ENCODE measurements around the gene TMOD4.
"Not testable (repeated sequence)": the region's sequence is repeated elsewhere in the genome, so short reads cannot be mapped to it uniquely, and the experiment has no call there.

The TMOD4 gene

DNA sequence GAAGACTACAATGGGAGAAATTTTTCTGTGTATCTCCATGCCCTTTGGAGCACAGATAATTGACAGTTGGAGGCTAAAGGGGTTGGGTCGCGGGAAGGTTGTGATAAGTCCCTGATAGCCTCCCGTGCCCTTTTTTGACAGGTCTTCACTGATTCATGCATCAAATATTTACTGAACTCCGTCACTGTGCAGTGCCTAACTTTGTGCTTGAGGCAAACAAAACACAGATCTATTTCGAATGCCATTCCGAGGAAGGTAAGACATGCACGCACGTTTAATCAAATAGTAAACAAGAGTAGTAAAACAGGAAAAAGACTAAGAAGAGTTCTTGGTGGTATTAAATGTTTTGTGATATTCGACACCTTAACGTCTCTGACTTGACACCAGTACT, 22.1 kb upstream of the TMOD4 start:
- H3K9ac ChIP-seq, result peak overlapping the region; percentile 89
- peak overlapping the region; percentile 83 for H3K4me2 ChIP-seq

DNA sequence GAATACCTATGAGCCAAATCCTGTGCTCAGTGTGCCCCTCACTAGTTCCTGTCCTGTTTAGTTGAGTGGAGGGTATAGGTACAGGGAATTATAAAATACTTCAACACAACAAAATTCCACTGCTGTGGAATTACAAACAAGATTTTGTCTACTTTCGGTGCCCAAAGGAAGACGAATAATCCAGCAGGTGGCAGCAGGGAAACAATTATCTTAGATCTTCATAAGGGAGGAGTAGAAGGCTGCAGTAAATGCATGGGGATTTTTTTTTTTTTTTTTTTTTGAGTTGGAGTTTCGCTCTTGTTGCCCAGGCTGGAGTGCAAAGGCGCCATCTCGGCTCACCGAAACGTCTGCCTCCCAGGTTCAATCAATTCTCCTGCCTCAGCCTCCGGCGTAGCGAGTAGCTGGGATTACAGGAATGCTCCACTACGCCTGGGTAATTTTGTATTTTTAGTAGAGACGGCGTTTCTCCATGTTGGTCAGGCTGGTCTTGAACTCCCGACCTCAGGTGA, 20.6 kb upstream of the TMOD4 start:
- Histone ChIP-seq H3K4me3 (no peak overlapping the region), H3K4me2 (no peak overlapping the region), H4K20me1 (peaks cover 19% of the 10 kb centered on the region), H3K9me3 (no peaks in the 10 kb centered on the region), H3K27me3 (no peaks in the 10 kb centered on the region), H3K36me3 (0 out of 2 replicates have a peak, but pooled peaks cover 5% of the 10 kb centered on the region), H3K27ac (no peak overlapping the region), H3K9ac (no peak overlapping the region), H3K4me1 (peaks cover 31% of the 10 kb centered on the region)
- no peak for TF ChIP-seq Cebpa-rat (IDR thresholded peaks at IDR 0.05)

More for the DNA sequence above, 22.1 kb upstream of the TMOD4 start:
- Histone ChIP-seq H3K9me3 (no peaks in the 10 kb centered on the region), H3K4me3 (peak overlapping the region; percentile 83), H3K27ac (peak overlapping the region; percentile 31; the same call in 1 of the 2 replicates), H4K20me1 (peaks cover 34% of the 10 kb centered on the region), H3K4me1 (peaks cover 44% of the 10 kb centered on the region), H3K36me3 (peaks cover 17% of the 10 kb centered on the region), H3K27me3 (no peaks in the 10 kb centered on the region)
- no peak for TF ChIP-seq Cebpa-rat (IDR thresholded peaks at IDR 0.05)

DNA sequence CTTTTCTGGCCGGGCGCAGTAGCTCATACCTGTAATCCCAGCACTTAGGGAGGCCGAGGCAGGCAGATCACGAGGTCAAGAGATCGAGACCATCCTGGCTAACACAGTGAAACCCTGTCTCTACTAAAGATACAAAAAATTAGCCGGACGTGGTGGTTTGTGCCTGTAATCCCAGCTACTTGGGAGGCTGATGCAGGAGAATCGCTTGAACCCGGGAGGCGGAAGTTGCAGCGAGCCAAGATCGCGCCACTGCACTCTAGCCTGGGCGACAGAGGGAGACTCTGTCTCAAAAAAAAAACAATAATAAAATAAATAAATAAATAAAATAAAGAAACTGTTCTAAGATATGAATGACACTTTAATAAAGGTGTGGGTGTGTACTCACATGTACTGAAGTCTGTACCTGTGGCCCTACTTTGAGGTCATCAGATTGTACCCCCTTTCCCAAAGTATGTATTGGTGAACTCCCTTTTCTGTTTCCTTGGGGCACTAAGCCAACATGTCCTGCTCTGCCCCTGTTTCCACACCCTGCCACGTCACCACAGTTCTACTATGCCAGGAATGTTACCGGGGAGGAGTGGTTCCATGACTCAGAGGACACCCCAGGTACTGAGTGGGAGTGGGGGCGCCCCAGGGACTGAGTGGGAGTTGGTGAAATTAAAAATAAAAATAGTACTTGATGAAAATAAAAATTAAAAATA, 19.3 kb upstream of the TMOD4 start:
- not testable (repeated sequence) for H3K4me3 ChIP-seq, H4K20me1 ChIP-seq, H3K27ac ChIP-seq, H3K9me3 ChIP-seq, H3K27me3 ChIP-seq, H3K9ac ChIP-seq, H3K36me3 ChIP-seq, H3K4me2 ChIP-seq
- H3K4me1 ChIP-seq, result peaks cover 25% of the 10 kb centered on the region

DNA sequence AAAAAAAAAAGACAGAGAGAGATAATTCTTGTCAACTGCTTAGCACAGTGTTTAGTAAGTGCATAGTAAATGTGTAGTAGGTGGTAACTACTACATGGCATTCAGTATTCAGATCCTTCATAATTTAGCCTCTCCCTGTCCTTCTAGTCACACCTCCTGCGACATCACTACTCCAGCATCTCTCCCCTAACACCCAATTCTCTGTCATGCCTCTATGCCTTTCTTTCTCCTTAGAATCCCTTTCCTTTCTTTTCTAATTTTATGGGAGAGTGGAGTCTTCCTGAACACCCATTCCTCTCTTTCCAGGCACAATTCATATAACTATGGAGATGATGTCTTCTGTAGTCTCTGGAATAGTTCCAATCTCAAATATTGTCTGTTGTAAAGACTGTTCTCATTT, 18.1 kb upstream of the TMOD4 start:
- H3K4me2 ChIP-seq, result no peak overlapping the region
- peaks cover 22% of the 10 kb centered on the region for H3K4me1 ChIP-seq
- no peaks in the 10 kb centered on the region for H3K36me3 ChIP-seq
- H3K4me3 ChIP-seq, result no peak overlapping the region
- H3K27me3 ChIP-seq, result no peaks in the 10 kb centered on the region
- H3K9me3 ChIP-seq, result no peaks in the 10 kb centered on the region
- no peaks in the 10 kb centered on the region for H4K20me1 ChIP-seq
- no peak overlapping the region for H3K27ac ChIP-seq
- TF ChIP-seq Cebpa-rat (IDR thresholded peaks at IDR 0.05), result no peak
- no peak overlapping the region for H3K9ac ChIP-seq

DNA sequence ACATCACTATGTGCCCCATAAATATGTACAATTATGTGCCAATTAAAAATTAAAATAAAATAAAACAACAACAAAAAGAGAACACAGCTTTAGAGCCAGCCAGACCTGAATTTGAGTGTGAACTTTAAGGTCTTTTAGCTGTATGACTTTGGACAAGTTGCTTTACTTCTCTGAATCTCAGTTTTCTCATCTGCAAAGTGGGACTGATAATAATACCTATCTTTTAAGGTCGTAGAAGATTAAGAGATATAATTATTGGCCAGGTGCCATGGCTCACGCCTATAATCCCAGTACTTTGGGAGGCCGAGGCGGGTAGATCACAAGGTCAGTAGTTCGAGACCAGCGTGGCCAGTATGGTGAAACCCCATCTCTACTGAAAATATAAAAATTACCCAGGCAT, 17.5 kb upstream of the TMOD4 start:
- Histone ChIP-seq H3K36me3 (no peaks in the 10 kb centered on the region), H4K20me1 (no peaks in the 10 kb centered on the region), H3K4me2 (no peak overlapping the region), H3K27ac (no peak overlapping the region), H3K4me3 (no peak overlapping the region), H3K4me1 (peaks cover 28% of the 10 kb centered on the region), H3K9me3 (no peaks in the 10 kb centered on the region), H3K9ac (no peak overlapping the region), H3K27me3 (no peaks in the 10 kb centered on the region)
- no peak for TF ChIP-seq Cebpa-rat (IDR thresholded peaks at IDR 0.05)

DNA sequence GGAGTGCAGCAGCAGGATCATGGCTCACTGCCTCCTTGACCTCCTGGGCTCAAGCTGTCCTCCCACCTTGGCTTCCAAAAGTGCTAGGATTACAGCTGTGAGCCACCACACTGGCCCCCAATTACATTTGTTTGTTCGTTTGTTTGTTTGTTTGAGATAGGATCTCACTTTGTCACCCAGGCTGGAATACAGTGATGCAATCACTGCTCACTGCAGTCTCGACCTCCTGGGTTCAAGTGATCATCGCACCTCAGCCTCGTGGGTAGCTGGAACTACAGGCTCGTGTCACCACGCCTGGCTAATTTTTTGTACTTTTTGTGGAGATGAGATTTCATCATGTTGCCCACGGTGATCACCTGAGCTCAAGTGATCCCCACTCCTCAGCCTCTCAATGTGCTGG, 16.3 kb upstream of the TMOD4 start:
- H3K36me3 ChIP-seq, result peaks cover 2% of the 10 kb centered on the region
- no peaks in the 10 kb centered on the region for H4K20me1 ChIP-seq
- H3K4me2 ChIP-seq, result no peak overlapping the region
- H3K4me1 ChIP-seq, result peaks cover 31% of the 10 kb centered on the region
- H3K27ac ChIP-seq, result no peak overlapping the region
- H3K4me3 ChIP-seq, result no peak overlapping the region
- TF ChIP-seq Cebpa-rat (IDR thresholded peaks at IDR 0.05), result no peak
- no peaks in the 10 kb centered on the region for H3K9me3 ChIP-seq
- no peaks in the 10 kb centered on the region for H3K27me3 ChIP-seq
- no peak overlapping the region for H3K9ac ChIP-seq

DNA sequence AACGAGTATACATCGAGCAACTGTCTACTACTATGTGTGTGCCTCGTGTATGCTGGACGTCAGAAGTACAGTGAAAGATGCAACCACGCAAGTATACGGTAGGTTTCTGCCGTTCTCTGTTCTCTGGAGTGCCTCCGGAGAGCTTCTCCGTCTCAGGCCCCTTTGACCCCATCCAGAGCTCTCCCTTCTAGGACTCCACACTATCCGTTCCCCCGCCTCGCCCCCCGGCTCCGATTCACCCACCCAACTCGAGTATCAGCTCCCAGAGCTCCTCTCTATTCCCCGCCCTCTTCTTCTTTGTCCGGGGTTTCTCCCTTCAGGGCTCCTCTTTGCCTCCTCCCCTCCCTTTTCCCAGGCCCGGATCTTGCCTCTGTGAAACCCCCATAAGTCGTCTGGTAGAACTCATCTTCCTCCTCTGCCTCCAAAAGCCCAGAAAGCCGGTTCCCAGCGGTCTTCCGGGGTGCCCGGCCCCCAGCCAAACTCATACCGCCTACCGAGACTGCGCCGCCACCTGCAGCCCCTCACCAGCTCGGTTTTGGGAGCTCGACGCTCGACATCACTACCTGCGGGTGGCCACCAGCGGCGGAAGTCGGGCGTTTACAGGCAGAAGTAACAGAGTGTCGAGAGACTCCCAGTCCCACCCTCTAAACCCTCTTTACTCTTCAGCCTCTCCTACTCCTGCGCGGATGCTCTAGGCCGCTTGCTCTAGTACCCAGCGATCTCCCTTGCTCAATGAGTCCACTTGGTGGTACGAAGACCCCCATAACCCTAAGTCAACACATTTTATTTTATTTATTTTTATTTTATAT, 14.1 kb upstream of the TMOD4 start, which contains the start of gene VPS72:
Gene VPS72, minus strand, starts transcription at position 561 of the 809 bp plus-strand sequence. Its CDS starts 76 bp downstream, at position 485.
- Histone ChIP-seq H4K20me1 (no peaks in the 10 kb centered on the region), H3K4me1 (peaks cover 24% of the 10 kb centered on the region), H3K9ac (peak within 1 kb of the TSS; percentile 93), H3K27me3 (no peaks in the 10 kb centered on the region), H3K9me3 (no peaks in the 10 kb centered on the region), H3K4me2 (peak within 1 kb of the TSS; percentile 95), H3K4me3 (peak within 1 kb of the TSS; percentile 84), H3K36me3 (peaks cover 24% of the 10 kb centered on the region), H3K27ac (peak within 1 kb of the TSS; percentile 93)
- no peak for TF ChIP-seq Cebpa-rat (IDR thresholded peaks at IDR 0.05)

DNA sequence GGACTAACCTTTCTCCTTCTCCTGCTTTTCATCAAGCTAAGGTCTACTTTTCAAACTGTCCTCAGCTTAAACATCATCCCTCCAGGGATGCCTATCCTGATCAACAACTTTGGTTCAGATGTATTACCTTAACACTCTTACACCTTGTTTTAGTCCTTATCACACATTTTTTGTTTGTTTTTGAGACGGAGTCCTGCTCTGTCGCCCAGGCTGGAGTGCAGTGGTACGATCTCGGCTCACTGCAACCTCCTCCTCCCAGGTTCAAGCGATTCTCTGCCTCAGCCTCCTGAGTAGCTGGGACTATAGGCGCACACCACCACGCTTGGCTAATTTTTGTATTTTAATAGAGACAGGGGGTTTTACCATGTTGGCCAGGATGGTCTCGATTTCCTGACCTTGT, 12.9 kb upstream of the TMOD4 start:
- peak overlapping the region; percentile 93 for H3K27ac ChIP-seq
- H3K27me3 ChIP-seq, H4K20me1 ChIP-seq, H3K9me3 ChIP-seq: not testable (repeated sequence)
- H3K9ac ChIP-seq, result peak overlapping the region; percentile 93
- H3K4me1 ChIP-seq, result peaks cover 24% of the 10 kb centered on the region
- H3K36me3 ChIP-seq, result peaks cover 35% of the 10 kb centered on the region
- peak overlapping the region; percentile 84 for H3K4me3 ChIP-seq
- peak overlapping the region; percentile 95 for H3K4me2 ChIP-seq

DNA sequence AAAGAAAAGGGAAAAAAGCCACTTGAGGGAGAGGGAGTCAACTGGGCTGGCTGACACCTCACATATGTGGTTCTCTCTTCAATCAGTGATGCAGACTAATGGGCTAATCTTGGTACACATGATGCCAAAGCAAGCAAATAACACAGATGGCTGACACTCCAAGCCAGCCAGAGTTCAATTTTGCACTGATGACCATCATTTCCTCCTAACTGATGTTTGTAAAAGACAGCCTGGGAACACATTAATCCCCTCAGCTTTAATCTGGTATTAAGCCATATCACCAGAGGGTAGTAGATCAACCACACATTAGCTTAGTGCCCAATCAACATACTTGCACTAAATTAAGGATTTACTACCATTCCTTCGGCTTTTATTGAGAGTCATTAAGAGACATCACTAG, 11.4 kb upstream of the TMOD4 start:
- Histone ChIP-seq H3K9ac (no peak overlapping the region), H3K27me3 (no peaks in the 10 kb centered on the region), H3K4me2 (no peak overlapping the region), H3K4me1 (peaks cover 24% of the 10 kb centered on the region), H3K36me3 (peaks cover 50% of the 10 kb centered on the region), H4K20me1 (no peaks in the 10 kb centered on the region), H3K4me3 (no peak overlapping the region), H3K27ac (no peak overlapping the region), H3K9me3 (no peaks in the 10 kb centered on the region)
- TF ChIP-seq Cebpa-rat (IDR thresholded peaks at IDR 0.05), result no peak

DNA sequence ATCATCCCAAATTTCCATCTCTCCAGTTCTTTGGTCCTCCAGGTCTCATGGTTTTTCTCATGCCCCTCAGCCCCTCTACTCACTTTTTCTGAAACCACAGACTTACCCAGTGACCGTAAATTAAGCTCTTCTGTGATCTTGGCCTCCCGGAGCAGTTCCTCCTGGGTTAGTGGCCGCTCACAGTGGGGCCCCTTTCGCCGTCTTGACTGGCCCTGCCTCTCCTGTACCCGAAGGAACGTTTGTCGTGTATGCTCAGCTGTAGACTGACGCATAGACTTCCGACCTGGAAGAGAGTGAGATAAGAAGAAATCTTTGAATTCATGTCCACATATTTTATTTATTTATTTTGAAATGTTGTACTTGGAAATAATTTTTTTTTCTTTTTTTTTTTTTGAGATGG, 8.4 kb upstream of the TMOD4 start:
- Histone ChIP-seq H3K9me3 (no peaks in the 10 kb centered on the region), H3K4me3 (no peak overlapping the region), H3K27ac (no peak overlapping the region), H3K27me3 (no peaks in the 10 kb centered on the region), H3K36me3 (peaks cover 80% of the 10 kb centered on the region), H3K9ac (0 out of 2 replicates have a peak overlapping the region, but pooled peaks have one; percentile 19), H3K4me1 (peaks cover 17% of the 10 kb centered on the region), H3K4me2 (no peak overlapping the region), H4K20me1 (no peaks in the 10 kb centered on the region)
- no peak for TF ChIP-seq Cebpa-rat (IDR thresholded peaks at IDR 0.05)

Data from BLaER1 (cell line).